ENCODE measurements around the gene SCD5. TPM values are rescaled to one million over a fixed set of nuclear protein-coding genes. Genes with fewer than 3 reads are reported as not detected.

Gene SCD5
- polyA plus RNA-seq, 2 of the 4 experiments (the other 2 are of a cell fraction): 9.8 to 11.9 TPM

DNA sequence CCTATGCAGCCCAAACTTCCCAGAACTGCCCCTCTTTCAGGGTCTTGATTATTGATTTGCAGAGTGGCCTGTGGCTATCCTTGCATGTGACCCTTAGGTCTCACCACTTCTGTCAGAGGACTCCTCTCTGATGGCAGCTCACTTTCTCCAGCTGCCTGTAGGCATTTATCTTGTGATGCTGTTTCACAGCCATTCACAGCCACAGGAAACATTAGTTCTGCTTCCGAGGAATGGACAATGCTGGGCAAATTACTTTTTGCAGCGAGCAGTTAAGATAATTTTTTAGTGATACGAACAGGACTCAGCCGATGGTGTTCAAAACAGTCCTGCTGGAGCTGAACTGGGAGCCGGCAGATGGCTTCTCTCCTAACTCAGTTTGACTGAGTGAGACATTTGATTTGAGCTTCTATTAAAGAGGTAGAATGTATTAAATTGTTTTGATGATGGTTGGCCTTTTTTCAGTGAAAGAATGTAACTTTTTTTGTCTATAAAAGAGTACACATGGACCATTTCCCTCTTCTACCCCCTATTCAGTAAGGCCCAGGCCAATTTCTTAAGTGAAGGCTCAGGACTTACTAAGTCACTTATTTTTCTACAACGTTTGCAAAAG, 178.4 kb downstream of the SCD5 start:
- Histone ChIP-seq H3K4me1 (no peaks in the 10 kb centered on the region), H3K9me3 (no peaks in the 10 kb centered on the region), H3K4me3 (no peak overlapping the region), H3K27ac (no peak overlapping the region), H3K4me2 (no peak overlapping the region)
- no peak for ATAC-seq
- POLR2A ChIA-PET: no interaction called here
- DNase-seq (ENCODE audit: low read depth in 1 of 2, low spot score in 1 of 2): no peak
- no peak for FAIRE-seq
- 53% methylated on average over 6 of the region's 6 CpGs for WGBS (ENCODE audit: missing lambda C conversion rate)
- CTCF ChIA-PET: no interaction called here
- TF ChIP-seq HOXA7 (CRISPR knock-in tag; IDR thresholded peaks at IDR 0.05) (no peak), NR3C1 (IDR thresholded peaks at IDR 0.05) (no peak), HOXB13 (CRISPR knock-in tag; IDR thresholded peaks at IDR 0.05; ENCODE audit: low read depth) (no peak), NPAS2 (CRISPR knock-in tag; IDR thresholded peaks at IDR 0.05; ENCODE audit: borderline replicate concordance) (no peak), MAFK (IDR thresholded peaks at IDR 0.05; ENCODE audit: partially characterized antibody) (no peak), EHMT2 (IDR thresholded peaks at IDR 0.05; ENCODE audit: low read depth) (no peak), POLR2AphosphoS2 (conservative IDR thresholded peaks at IDR 0.05; ENCODE audit: low read length) (no peak), MYC (IDR thresholded peaks at IDR 0.05; ENCODE audit: borderline replicate concordance, low read length) (no peak), HOXB5 (CRISPR knock-in tag; IDR thresholded peaks at IDR 0.05) (no peak), FOSL2 (IDR thresholded peaks at IDR 0.05) (no peak), FOSL2 (CRISPR knock-in tag; IDR thresholded peaks at IDR 0.05) (no peak), EP300 (IDR thresholded peaks at IDR 0.05) (no peak), CBX2 (IDR thresholded peaks at IDR 0.05; ENCODE audit: borderline replicate concordance, low read depth) (no peak), MAZ (IDR thresholded peaks at IDR 0.05; ENCODE audit: borderline replicate concordance, low read depth, low read length) (no peak)
- TF ChIP-seq, protein P1, sequence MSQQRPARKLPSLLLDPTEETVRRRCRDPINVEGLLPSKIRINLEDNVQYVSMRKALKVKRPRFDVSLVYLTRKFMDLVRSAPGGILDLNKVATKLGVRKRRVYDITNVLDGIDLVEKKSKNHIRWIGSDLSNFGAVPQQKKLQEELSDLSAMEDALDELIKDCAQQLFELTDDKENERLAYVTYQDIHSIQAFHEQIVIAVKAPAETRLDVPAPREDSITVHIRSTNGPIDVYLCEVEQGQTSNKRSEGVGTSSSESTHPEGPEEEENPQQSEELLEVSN (IDR thresholded peaks at IDR 0.05; ENCODE audit: borderline replicate concordance, low read depth): no peak
- TF ChIP-seq, protein P2, sequence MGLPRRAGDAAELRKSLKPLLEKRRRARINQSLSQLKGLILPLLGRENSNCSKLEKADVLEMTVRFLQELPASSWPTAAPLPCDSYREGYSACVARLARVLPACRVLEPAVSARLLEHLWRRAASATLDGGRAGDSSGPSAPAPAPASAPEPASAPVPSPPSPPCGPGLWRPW (IDR thresholded peaks at IDR 0.05): no peak

DNA sequence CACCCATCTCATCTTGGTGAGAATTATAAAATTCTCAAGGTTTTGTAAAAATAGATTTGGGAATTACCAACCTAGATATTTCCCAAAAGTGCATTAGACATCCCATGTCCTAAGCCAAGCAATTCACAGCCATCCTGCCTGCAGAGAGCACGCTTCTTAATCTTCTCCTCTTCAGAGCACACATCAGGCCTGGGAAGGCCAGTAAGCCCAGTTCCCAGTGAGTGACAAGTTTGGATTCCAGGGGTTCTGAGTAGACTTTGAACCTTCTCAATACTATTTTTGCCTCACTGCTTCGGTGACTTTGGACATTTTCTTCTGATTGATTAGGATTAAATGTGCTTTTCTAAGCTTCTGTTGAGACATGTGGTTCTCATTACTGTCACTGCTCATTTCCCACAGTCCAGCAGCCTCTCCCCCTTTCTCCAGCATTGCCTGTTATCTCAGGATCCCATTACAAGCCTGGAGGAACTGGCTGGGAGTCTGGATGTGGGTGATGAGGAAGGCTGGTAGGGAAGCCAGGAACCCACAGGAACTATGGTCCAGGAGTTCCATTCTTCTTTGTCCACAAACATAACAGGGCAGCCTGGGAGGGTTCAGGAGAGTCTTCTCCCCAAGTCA, 180.4 kb downstream of the SCD5 start:
- ChIA-PET POLR2A (no interaction called here), CTCF (no interaction called here)
- Histone ChIP-seq H3K4me2 (no peak overlapping the region), H3K4me1 (no peaks in the 10 kb centered on the region), H3K27ac (no peak overlapping the region), H3K4me3 (no peak overlapping the region), H3K9me3 (no peaks in the 10 kb centered on the region)
- 51% methylated on average over 2 of the region's 2 CpGs for WGBS (ENCODE audit: missing lambda C conversion rate)
- ATAC-seq (no peak), FAIRE-seq (no peak), DNase-seq (ENCODE audit: low read depth in 1 of 2, low spot score in 1 of 2) (no peak)
- TF ChIP-seq, protein P3, sequence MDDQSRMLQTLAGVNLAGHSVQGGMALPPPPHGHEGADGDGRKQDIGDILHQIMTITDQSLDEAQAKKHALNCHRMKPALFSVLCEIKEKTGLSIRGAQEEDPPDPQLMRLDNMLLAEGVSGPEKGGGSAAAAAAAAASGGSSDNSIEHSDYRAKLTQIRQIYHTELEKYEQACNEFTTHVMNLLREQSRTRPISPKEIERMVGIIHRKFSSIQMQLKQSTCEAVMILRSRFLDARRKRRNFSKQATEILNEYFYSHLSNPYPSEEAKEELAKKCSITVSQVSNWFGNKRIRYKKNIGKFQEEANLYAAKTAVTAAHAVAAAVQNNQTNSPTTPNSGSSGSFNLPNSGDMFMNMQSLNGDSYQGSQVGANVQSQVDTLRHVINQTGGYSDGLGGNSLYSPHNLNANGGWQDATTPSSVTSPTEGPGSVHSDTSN (IDR thresholded peaks at IDR 0.05): no peak
- no peak for TF ChIP-seq HOXB13 (CRISPR knock-in tag; IDR thresholded peaks at IDR 0.05; ENCODE audit: low read depth)
- no peak for TF ChIP-seq JUNB (IDR thresholded peaks at IDR 0.05)
- TF ChIP-seq ZFP36 (IDR thresholded peaks at IDR 0.05; ENCODE audit: borderline replicate concordance, partially characterized antibody): no peak
- TF ChIP-seq KDM5A (IDR thresholded peaks at IDR 0.05): no peak
- TF ChIP-seq TFCP2L1 (CRISPR knock-in tag; IDR thresholded peaks at IDR 0.05): no peak
- no peak for TF ChIP-seq BHLHE40 (IDR thresholded peaks at IDR 0.05; ENCODE audit: low read depth, low read length)
- no peak for TF ChIP-seq KDM1A (IDR thresholded peaks at IDR 0.05; ENCODE audit: low read depth)
- no peak for TF ChIP-seq FOSL2 (IDR thresholded peaks at IDR 0.05)
- TF ChIP-seq FOSL2 (CRISPR knock-in tag; IDR thresholded peaks at IDR 0.05): no peak
- TF ChIP-seq, protein P4, sequence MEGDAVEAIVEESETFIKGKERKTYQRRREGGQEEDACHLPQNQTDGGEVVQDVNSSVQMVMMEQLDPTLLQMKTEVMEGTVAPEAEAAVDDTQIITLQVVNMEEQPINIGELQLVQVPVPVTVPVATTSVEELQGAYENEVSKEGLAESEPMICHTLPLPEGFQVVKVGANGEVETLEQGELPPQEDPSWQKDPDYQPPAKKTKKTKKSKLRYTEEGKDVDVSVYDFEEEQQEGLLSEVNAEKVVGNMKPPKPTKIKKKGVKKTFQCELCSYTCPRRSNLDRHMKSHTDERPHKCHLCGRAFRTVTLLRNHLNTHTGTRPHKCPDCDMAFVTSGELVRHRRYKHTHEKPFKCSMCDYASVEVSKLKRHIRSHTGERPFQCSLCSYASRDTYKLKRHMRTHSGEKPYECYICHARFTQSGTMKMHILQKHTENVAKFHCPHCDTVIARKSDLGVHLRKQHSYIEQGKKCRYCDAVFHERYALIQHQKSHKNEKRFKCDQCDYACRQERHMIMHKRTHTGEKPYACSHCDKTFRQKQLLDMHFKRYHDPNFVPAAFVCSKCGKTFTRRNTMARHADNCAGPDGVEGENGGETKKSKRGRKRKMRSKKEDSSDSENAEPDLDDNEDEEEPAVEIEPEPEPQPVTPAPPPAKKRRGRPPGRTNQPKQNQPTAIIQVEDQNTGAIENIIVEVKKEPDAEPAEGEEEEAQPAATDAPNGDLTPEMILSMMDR (IDR thresholded peaks at IDR 0.05): no peak
- TF ChIP-seq ZNF302 (CRISPR knock-in tag; IDR thresholded peaks at IDR 0.05): no peak
- no peak for TF ChIP-seq PHF8 (IDR thresholded peaks at IDR 0.05; ENCODE audit: borderline replicate concordance, low read depth)
- no peak for TF ChIP-seq ZSCAN20 (CRISPR knock-in tag; IDR thresholded peaks at IDR 0.05)
- TF ChIP-seq CBX8 (IDR thresholded peaks at IDR 0.05): no peak
- TF ChIP-seq SREBF2 (IDR thresholded peaks at IDR 0.05): no peak
- TF ChIP-seq RARB (CRISPR knock-in tag; IDR thresholded peaks at IDR 0.05): no peak
- no peak for TF ChIP-seq EHF (CRISPR knock-in tag; IDR thresholded peaks at IDR 0.05)
- TF ChIP-seq NPAS2 (CRISPR knock-in tag; IDR thresholded peaks at IDR 0.05; ENCODE audit: borderline replicate concordance): no peak
- TF ChIP-seq, protein P5, sequence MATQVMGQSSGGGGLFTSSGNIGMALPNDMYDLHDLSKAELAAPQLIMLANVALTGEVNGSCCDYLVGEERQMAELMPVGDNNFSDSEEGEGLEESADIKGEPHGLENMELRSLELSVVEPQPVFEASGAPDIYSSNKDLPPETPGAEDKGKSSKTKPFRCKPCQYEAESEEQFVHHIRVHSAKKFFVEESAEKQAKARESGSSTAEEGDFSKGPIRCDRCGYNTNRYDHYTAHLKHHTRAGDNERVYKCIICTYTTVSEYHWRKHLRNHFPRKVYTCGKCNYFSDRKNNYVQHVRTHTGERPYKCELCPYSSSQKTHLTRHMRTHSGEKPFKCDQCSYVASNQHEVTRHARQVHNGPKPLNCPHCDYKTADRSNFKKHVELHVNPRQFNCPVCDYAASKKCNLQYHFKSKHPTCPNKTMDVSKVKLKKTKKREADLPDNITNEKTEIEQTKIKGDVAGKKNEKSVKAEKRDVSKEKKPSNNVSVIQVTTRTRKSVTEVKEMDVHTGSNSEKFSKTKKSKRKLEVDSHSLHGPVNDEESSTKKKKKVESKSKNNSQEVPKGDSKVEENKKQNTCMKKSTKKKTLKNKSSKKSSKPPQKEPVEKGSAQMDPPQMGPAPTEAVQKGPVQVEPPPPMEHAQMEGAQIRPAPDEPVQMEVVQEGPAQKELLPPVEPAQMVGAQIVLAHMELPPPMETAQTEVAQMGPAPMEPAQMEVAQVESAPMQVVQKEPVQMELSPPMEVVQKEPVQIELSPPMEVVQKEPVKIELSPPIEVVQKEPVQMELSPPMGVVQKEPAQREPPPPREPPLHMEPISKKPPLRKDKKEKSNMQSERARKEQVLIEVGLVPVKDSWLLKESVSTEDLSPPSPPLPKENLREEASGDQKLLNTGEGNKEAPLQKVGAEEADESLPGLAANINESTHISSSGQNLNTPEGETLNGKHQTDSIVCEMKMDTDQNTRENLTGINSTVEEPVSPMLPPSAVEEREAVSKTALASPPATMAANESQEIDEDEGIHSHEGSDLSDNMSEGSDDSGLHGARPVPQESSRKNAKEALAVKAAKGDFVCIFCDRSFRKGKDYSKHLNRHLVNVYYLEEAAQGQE (IDR thresholded peaks at IDR 0.05): no peak
- TF ChIP-seq NR3C1 (IDR thresholded peaks at IDR 0.05): no peak

Data from A549 (cell line).